HUES48 (cell line): Measurements from ENCODE around the gene MAST2.

ENCODE experiments used
- H3K27ac ChIP-seq: one replicate; pipeline ENCODE4 v1.7.0; 2013; ENCODE audit warnings: low read depth, low read length, inconsistent platforms
- H3K27me3 ChIP-seq: 2 replicates; pipeline ENCODE4 v1.6.1; 2013; ENCODE audit warnings: mild to moderate bottlenecking, low read length; ENCODE audit not compliant: control insufficient read depth, insufficient read depth
- H3K36me3 ChIP-seq: 2 replicates; pipeline ENCODE4 v1.6.1; 2013; ENCODE audit warnings: low read length; ENCODE audit not compliant: control insufficient read depth, insufficient read depth
- H3K4me1 ChIP-seq: 2 replicates; pipeline ENCODE4 v1.6.1; 2013; ENCODE audit warnings: mild to moderate bottlenecking, low read length; ENCODE audit not compliant: control insufficient read depth, insufficient read depth
- H3K4me3 ChIP-seq: 2 replicates; pipeline ENCODE4 v1.5.1; 2013; ENCODE audit warnings: mild to moderate bottlenecking, low read depth, low read length
- H3K9ac ChIP-seq: 2 replicates; pipeline ENCODE4 v1.6.1; 2013; ENCODE audit warnings: mild to moderate bottlenecking, low read depth, low read length, moderate library complexity
- H3K9me3 ChIP-seq: 2 replicates; pipeline ENCODE4 v1.6.1; 2013; ENCODE audit warnings: low read length; ENCODE audit not compliant: control insufficient read depth, insufficient read depth

The MAST2 gene

DNA sequence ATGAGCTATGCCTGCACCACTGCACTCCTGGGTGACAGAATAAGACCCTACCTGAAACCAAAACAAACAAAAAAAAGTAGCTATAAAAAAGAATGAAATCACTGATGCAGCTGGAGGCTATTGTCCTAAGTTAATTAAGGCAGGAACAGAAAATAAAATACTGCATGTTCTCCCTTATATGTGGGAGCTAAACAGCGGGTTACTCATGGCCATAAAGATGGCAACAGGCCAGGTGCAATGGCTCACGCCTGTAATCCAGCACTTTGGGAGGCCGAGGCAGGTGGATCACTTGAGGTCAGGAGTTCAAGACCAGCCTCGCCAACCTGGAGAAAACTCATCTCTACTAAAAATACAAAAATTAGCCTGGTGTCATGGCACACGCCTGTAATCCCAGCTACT, 176.4 kb downstream of the MAST2 start:
- Histone ChIP-seq H3K27ac (no peak overlapping the region), H3K36me3 (no peaks in the 10 kb centered on the region), H3K9ac (no peak overlapping the region), H3K4me1 (no peaks in the 10 kb centered on the region), H3K27me3 (no peaks in the 10 kb centered on the region), H3K4me3 (no peak overlapping the region), H3K9me3 (no peaks in the 10 kb centered on the region)

DNA sequence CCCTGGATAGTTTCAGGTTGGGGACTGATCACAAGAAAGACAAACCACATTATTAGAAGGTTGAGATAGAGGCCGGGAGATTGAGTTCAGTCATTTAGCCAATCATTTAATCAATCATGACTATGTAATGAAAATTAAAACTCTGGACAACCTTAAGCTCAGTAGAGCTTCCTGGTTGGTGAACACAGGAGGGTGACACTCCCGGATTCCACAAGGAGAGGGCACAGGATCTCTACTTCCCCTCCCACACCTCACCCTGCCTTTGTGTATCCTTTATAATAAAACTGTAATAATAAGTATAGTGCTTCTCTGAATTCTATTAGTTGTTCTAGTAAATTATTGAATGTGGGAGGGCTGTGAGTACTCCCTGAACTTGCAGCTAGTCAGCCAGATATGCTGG, 178.9 kb downstream of the MAST2 start:
- H3K4me3 ChIP-seq: no peak overlapping the region
- H3K27me3 ChIP-seq: no peaks in the 10 kb centered on the region
- H3K9ac ChIP-seq: no peak overlapping the region
- H3K4me1 ChIP-seq: no peaks in the 10 kb centered on the region
- no peaks in the 10 kb centered on the region for H3K9me3 ChIP-seq
- H3K27ac ChIP-seq: no peak overlapping the region
- no peaks in the 10 kb centered on the region for H3K36me3 ChIP-seq

DNA sequence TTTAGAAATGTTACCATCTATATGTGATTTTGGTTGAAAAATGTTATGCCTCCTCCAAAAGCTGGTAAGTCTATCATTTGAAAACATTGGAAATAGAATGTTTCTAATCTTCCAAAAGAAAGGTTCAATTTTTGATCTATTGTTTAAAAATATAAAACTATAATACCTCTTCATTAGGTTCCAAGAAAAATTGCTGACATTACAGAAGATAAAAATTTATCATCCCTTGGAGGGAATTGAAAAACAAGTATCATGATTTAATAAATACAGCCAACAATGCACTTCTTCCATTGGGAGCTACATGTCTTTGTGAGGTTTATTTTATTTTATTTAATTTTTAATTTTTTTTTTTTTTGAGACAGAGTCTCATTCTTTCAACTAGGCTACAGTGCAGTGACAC, 180.6 kb downstream of the MAST2 start:
- Histone ChIP-seq H3K9ac (no peak overlapping the region), H3K27ac (no peak overlapping the region), H3K4me1 (no peaks in the 10 kb centered on the region), H3K9me3 (no peaks in the 10 kb centered on the region), H3K36me3 (no peaks in the 10 kb centered on the region), H3K27me3 (no peaks in the 10 kb centered on the region), H3K4me3 (no peak overlapping the region)

DNA sequence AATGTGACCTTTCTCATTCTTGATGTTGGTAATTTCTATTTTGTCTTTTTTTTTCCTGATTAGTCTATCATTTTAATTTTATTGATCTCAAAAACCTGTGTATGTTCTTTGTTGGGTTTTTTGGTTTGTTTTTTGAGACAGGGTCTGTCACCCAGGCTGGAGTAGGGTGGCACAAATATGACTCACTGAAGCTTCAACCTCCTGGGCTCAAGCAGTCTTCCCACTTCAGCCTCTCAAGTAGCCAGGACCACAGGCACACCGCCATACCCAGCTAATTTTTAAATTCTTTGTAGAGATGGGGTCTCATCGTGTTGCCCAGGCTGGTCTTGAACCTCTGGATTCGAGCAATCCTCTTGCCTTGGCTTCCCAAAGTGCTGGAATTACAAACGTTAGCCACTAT, 183.8 kb downstream of the MAST2 start:
- Histone ChIP-seq H3K27ac (no peak overlapping the region), H3K9me3 (no peaks in the 10 kb centered on the region), H3K4me1 (no peaks in the 10 kb centered on the region), H3K4me3 (no peak overlapping the region), H3K36me3 (no peaks in the 10 kb centered on the region), H3K27me3 (no peaks in the 10 kb centered on the region), H3K9ac (no peak overlapping the region)

DNA sequence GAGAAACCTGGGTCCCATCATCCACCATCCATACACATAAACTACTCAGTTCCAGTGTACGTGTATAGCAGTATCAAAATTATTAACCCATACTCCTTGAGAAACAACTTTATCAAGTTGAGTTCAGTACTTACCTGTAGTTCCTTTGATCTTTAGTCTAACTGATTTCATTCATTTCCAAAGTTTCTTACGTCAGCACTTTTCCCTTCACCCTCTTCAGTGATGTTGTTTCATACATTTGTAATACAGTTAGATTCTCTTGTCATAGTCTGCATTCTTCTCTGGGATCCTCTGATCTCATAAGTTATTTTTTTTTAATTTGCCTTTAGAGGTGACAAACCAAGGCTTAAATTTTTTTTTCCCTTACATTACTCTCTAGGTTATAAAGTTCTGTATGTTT, 185.8 kb downstream of the MAST2 start:
- no peak overlapping the region for H3K4me3 ChIP-seq

DNA sequence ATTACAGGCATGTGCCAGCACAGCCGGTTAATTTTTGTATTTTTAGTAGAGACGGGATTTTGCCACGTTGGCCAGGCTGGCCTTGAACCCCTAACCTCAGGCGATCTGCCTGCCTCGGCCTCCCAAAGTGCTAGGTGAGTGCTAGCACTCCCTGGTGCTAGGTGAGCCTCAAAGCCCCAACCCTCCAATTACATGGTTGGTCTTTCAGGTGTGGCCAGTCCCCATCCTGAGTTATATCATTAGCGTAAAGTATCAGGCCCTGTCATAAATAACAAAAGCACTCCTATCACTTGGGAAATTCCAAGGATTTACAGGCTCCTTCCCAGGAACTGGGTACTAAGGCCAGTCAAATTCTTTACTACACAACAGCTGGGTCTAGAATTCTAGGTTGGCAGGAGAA, 191.0 kb downstream of the MAST2 start:
- no peaks in the 10 kb centered on the region for H3K4me1 ChIP-seq
- no peak overlapping the region for H3K4me3 ChIP-seq
- H3K27me3 ChIP-seq: no peaks in the 10 kb centered on the region
- H3K9me3 ChIP-seq: no peaks in the 10 kb centered on the region
- peaks cover 2% of the 10 kb centered on the region; the same call in 1 of the 2 replicates for H3K36me3 ChIP-seq
- H3K27ac ChIP-seq: no peak overlapping the region
- H3K9ac ChIP-seq: no peak overlapping the region

More for the DNA sequence above, 185.8 kb downstream of the MAST2 start:
- Histone ChIP-seq H3K27ac (no peak overlapping the region), H3K27me3 (no peaks in the 10 kb centered on the region), H3K9me3 (no peaks in the 10 kb centered on the region), H3K9ac (no peak overlapping the region), H3K4me1 (no peaks in the 10 kb centered on the region), H3K36me3 (no peaks in the 10 kb centered on the region)

DNA sequence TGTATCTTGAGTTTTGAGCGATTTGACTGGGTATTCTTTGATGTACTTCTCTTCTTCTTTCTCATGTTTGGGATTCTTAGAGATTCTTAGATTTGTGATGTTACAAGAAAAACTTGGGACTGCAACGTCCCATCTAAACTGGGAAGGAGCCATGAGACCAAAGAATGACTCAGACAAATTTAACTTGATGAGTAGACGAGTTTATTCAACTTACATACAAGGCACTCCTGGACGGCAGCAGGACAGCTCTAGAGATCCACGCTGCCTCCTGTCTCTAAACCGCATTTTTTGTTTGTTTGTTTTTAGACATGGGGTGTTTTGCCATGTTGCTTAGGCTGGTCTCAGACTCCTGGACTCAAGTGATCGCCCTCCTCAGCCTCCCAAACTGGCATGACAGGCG, 191.9 kb downstream of the MAST2 start:
- no peaks in the 10 kb centered on the region for H3K4me1 ChIP-seq
- no peak overlapping the region for H3K4me3 ChIP-seq
- H3K27me3 ChIP-seq: no peaks in the 10 kb centered on the region
- no peak overlapping the region for H3K9ac ChIP-seq
- H3K27ac ChIP-seq: no peak overlapping the region
- no peaks in the 10 kb centered on the region for H3K9me3 ChIP-seq
- peaks cover 7% of the 10 kb centered on the region; the same call in 1 of the 2 replicates for H3K36me3 ChIP-seq

DNA sequence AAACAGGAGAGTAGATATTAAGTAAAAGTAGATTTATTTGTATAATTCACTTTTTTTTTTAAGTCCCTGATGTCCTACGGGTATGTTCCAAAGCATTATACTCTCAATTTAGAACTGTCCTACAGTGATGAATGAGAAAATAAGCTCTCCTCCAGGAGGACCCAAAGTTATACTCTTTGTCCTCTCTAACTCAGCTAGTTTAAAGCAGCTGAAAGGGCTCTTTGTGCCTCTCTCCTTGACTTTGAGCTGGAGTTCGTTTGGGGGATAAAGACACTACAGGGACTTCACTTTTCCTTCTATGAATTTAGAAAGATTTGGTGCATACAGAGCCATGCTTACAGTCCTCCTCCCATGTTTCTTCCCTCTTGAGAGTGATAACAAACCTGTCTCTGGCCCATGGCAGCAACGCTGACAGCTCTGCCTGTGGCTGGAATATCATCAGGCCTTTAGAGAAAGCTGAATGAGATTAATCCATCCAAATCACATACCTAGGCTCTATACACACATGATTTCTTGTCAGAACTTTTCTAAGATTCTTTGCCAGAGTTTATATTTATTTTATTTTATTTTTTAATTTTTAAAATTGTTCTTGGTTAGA, 194.7 kb downstream of the MAST2 start:
- H3K4me1 ChIP-seq: no peaks in the 10 kb centered on the region
- H3K4me3 ChIP-seq: no peak overlapping the region
- H3K36me3 ChIP-seq: peaks cover 7% of the 10 kb centered on the region; the same call in 1 of the 2 replicates
- H3K9ac ChIP-seq: no peak overlapping the region
- H3K9me3 ChIP-seq: no peaks in the 10 kb centered on the region
- no peak overlapping the region for H3K27ac ChIP-seq
- H3K27me3 ChIP-seq: no peaks in the 10 kb centered on the region

DNA sequence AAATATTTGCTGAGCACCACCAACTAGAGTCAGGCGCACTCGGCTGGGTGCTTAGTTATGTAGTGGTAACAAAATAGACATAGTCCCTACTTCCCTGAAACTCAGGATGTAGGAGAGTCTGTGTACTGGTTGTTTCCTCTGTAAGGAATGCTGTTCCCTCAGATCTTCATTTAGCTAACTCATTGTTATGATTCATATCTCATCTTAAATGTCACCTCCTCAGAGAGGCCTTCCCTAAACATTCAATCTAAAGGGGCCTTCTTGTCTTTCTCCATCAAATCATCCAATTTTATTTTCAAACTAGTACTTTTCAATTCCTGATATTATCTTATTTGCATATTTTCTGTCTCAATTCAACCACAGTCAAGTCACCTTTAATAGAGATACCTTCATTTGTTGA, 196.1 kb downstream of the MAST2 start:
- Histone ChIP-seq H3K36me3 (peaks cover 7% of the 10 kb centered on the region; the same call in 1 of the 2 replicates), H3K4me1 (no peaks in the 10 kb centered on the region), H3K27me3 (no peaks in the 10 kb centered on the region), H3K9ac (no peak overlapping the region), H3K27ac (no peak overlapping the region), H3K9me3 (no peaks in the 10 kb centered on the region), H3K4me3 (no peak overlapping the region)

DNA sequence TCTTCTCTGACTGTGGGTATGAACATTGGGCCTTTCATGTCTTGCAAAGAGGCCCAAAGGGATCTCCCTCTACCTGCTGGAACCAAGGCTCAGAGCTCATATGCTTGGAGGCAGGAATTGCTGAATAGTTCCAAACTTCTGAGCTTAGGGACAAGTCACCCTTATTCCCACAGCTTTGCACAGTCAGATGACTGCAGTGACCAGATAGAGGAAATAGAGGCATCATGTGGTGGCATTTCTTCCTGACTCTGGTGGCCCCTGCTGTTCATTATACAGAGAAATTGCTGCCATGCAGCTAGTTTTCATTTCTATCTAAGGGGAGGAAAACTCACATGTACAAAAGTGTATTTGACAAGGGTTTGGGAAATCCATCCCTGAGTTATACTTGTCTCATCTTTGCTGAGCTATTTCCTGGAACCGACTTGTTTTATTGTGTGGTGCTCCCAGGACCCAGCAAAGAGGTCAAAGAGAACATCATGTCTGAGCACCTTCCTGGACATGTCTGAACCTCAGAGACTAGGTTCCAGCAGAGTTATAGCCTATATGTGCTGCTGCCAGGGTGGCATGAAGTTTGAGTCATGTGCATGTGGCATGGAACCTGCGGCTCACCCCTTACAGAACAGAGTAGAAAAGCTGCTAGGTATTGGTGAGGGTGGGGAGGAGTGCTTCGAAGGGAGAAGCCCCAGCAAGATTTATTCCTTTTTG, 197.8 kb downstream of the MAST2 start:
- Histone ChIP-seq H3K4me1 (no peaks in the 10 kb centered on the region), H3K4me3 (no peak overlapping the region), H3K27me3 (no peaks in the 10 kb centered on the region), H3K9me3 (no peaks in the 10 kb centered on the region), H3K9ac (no peak overlapping the region), H3K36me3 (peaks cover 12% of the 10 kb centered on the region), H3K27ac (no peak overlapping the region)

DNA sequence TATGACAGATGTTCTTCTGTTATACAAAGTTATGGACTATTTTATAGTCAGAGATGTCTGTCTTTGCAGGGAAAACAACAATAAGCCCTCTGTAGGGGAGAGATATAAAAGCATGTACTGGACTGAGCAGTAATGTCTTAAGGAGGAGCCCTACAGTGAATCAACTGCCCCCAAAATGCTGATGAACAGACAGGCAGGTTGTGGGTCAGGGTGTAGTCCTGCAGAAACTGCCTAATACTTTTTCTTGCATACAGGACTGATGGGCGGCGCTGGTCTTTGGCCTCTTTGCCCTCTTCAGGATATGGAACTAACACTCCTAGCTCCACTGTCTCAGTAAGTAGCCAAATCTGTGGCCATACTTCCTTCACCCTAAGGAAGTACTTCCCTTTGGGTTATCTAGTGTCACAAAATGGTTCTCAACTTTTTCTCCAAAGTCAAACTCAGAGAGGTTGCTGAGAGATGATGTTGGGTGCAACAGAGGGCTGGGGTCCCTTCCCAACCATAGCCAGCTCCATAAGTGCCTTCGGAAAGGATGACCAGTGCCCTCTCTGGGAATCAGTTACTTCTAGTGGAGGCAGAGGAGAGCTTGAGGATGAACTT, 199.2 kb downstream of the MAST2 start:
- Histone ChIP-seq H3K4me3 (no peak overlapping the region), H3K9ac (no peak overlapping the region), H3K9me3 (no peaks in the 10 kb centered on the region), H3K27ac (no peak overlapping the region), H3K27me3 (no peaks in the 10 kb centered on the region), H3K4me1 (no peaks in the 10 kb centered on the region), H3K36me3 (peaks cover 26% of the 10 kb centered on the region)
